Measurements from ENCODE around the gene HAUS5. TPM values are rescaled to one million over a fixed set of nuclear protein-coding genes. Genes with fewer than 3 reads are reported as not detected.

HAUS5 gene
- total RNA-seq, result 3.7 and 3.8 TPM in 2 replicates

GRCh38 chr19:35612559-35613321 lies at the start of gene HAUS5:
TSS of gene HAUS5 (plus strand) at chr19:35612735. CDS start at chr19:35612795, 60 bp downstream.

DNA sequence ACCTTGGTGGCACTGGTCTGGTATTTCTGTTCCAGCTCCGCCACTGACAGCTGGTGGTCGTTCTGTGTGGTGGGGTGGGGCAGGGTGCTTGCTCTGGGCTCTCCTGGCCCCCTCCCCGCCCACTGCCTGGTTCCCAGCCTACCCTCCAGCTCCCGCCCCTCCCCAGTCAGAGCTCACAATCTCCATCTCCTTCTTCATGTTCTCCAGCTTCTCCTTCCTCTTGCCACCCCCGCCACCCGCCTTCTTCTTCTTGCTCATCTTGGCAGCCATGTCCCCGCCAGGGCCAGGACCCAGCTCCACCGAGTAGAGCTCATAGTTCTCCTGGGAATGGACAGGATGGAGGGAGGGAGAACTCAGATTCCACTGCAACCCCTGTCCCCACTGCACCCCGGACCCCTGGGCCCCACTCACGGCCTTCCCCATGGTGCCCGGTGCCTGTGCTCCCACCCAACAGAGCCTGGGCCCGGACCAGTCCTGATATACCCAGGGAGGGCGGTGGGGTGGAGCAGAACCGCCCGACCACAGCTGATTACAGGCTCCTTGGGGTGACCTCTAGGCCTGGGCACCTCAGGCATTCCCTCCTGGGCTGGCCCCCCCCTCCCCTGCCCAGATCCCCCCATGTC lies 49.2 kb upstream of the HAUS5 start, which contains the start of gene ATP4A:
ATP4A (minus strand) TSS at position 452 of the 623 bp plus-strand sequence; CDS start at position 423, 29 bp downstream.

DNA sequence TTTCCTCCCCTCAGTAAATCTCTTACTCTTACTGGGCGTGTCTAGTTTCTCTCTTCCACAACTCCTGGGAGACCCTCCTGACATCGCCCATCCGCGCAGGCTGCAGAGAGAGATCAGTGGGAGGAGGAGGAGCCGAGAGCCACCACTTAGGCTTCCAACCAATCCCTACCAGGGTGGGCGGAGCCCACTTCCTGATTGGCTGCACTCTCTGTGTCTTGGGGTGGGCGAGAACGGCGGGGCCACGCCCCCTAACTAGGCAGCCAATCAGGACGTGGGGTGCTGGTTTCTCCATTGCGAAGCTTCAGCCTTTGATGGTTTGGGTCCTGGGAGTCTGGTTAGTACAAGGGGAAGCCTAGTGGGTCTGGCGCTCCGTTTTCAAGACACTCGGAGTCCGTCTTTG lies 26.7 kb upstream of the HAUS5 start, which contains the start of gene PMIS2:
PMIS2 (plus strand) TSS at position 326 of the 400 bp plus-strand sequence. CDS start 87 bp downstream, outside the sequence.

GRCh38 chr19:35628565-35629331 lies 16.2 kb downstream of the HAUS5 start, which contains the start of gene RBM42:
TSS of gene RBM42 (plus strand) at chr19:35629036. CDS start at chr19:35629154, 118 bp downstream.

GRCh38 chr19:35641515-35642151 lies 29.1 kb downstream of the HAUS5 start, which contains the start of gene ETV2:
TSS of gene ETV2 (plus strand) at chr19:35641745. CDS start at chr19:35642461, 716 bp downstream.

DNA sequence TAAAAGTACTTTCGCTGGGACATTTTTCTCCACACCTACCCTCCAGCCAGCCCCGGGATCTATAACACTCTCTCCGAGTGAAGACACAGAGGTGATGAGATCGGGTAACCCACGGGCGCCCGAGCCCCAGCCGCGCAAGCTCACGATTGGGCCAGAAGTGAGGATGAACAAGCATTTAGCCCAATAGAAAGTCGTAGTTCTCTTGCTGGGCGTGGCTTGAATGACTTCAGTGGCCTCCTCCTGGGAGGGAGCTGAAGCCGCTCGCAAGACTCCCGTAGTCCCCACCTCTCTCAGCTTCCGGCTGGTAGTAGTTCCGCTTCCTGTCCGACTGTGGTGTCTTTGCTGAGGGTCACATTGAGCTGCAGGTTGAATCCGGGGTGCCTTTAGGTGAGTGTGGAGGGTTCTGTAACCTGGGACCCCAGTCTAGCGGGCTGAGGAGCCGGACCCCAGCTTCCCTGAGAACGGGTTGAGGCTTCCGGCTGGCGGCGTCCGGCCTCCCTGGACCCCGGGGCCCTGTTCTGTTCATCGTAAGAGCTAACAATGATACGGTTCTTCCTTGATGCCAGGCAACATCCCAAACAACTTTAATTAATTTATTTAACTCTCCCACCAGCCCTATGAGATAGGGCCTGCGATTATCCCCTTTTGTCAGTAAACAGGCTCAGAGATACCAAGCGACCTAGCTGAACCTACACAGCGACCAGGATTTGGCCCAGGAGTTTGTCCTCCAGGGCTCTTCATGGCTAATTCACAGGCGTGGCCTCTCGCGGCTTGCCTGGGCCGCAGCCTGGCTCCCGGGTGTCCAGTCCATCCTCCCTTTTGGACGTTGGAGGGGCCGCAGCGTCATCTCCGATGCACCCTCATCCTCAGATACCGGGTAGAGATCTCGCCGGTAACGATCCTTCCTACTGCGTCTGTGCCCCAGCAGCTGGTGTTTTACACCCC lies 35.8 kb downstream of the HAUS5 start, which contains the start of gene COX6B1:
COX6B1 (plus strand) TSS at position 307 of the 945 bp plus-strand sequence. CDS start 2,921 bp downstream, outside the sequence.

DNA sequence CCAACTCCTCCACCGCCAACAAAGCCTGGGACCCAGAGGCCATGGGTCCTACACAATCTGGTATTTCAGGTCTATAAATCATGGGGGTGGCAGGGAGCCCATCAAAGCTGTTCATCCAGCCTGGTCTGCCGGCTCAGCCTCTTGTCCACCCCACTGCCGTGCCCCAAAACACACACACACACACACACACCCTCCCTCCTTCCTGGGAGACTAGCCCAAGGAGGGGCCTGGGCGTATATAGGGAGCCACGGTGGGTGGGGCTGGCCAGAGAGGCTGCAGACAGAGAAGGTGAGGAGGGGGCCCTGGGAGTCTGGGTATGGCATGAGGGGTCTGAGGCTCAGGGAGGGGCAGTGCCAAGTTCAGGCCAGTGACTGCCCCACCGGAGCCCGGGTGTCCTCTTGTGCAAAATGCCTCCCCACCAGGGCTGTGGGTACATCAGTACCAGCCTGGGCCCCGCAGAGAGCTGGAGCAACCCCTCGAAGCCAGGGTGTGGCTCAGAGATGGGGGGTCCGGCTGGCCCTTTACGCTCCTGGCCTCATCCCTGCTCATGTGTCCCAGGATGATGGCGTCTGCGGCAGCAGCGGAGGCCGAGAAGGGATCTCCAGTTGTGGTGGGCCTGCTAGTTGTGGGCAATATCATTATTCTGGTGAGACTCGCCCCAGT lies 53.8 kb downstream of the HAUS5 start, which contains the start of gene UPK1A:
UPK1A (plus strand) TSS at position 267 of the 663 bp plus-strand sequence; CDS start at position 563, 296 bp downstream.

Other genes starting within 250 kb of the HAUS5 start
- gene GPR42, start 241.7 kb upstream of the HAUS5 start, total RNA-seq, result not detected in 2 replicates
- not detected in 2 replicates for gene FFAR2, start 164.5 kb upstream of the HAUS5 start, total RNA-seq
- not detected in 2 replicates for gene KRTDAP, start 122.3 kb upstream of the HAUS5 start, total RNA-seq
- gene DMKN, start 99.1 kb upstream of the HAUS5 start, total RNA-seq, result 6.6 and 8.4 TPM in 2 replicates
- gene SBSN, start 84.4 kb upstream of the HAUS5 start, total RNA-seq, result 4.7 and 5.2 TPM in 2 replicates
- not detected in 2 replicates for gene GAPDHS, start 79.3 kb upstream of the HAUS5 start, total RNA-seq
- gene TMEM147, start 67.1 kb upstream of the HAUS5 start, total RNA-seq, result 79.0 and 82.8 TPM in 2 replicates
- not detected in 2 replicates for gene ATP4A, start 49.1 kb upstream of the HAUS5 start, total RNA-seq
- gene PMIS2, start 26.6 kb upstream of the HAUS5 start, total RNA-seq, result not detected in 2 replicates
- 19.0 and 29.5 TPM in 2 replicates for gene RBM42, start 16.3 kb downstream of the HAUS5 start, total RNA-seq
- gene ETV2, start 29.0 kb downstream of the HAUS5 start, total RNA-seq, result 0.17 and 0.63 TPM in 2 replicates
- gene COX6B1, start 35.6 kb downstream of the HAUS5 start, total RNA-seq, result 531 and 566 TPM in 2 replicates
- gene UPK1A, start 53.8 kb downstream of the HAUS5 start, total RNA-seq, result not detected in 2 replicates
- not detected in 2 replicates for gene ZBTB32, start 91.8 kb downstream of the HAUS5 start, total RNA-seq
- 2.7 and 6.8 TPM in 2 replicates for gene KMT2B, start 105.3 kb downstream of the HAUS5 start, total RNA-seq
- 0.32 and 0.77 TPM in 2 replicates for gene IGFLR1, start 129.7 kb downstream of the HAUS5 start, total RNA-seq
- 10.7 and 10.9 TPM in 2 replicates for gene U2AF1L4, start 132.7 kb downstream of the HAUS5 start, total RNA-seq
- 9.1 and 11.3 TPM in 2 replicates for gene PSENEN, start 132.9 kb downstream of the HAUS5 start, total RNA-seq
- 11.2 and 11.8 TPM in 2 replicates for gene LIN37, start 135.8 kb downstream of the HAUS5 start, total RNA-seq
- 96.5 and 248 TPM in 2 replicates for gene HSPB6, start 144.3 kb downstream of the HAUS5 start, total RNA-seq
- 2.9 and 3.2 TPM in 2 replicates for gene PROSER3, start 145.4 kb downstream of the HAUS5 start, total RNA-seq
- 5.0 and 7.9 TPM in 2 replicates for gene ARHGAP33, start 162.8 kb downstream of the HAUS5 start, total RNA-seq
- gene PRODH2, start 200.1 kb downstream of the HAUS5 start, total RNA-seq, result not detected in 2 replicates
- gene NPHS1, start 239.8 kb downstream of the HAUS5 start, total RNA-seq, result 0.16 TPM in 1 of 2 replicates, not detected in the other
- 0.09 TPM in 1 of 2 replicates, not detected in the other for gene KIRREL2, start 244.2 kb downstream of the HAUS5 start, total RNA-seq

All from bronchial smooth muscle cell (primary cell).